Sigmoid colon (tissue), 4 donors: ENCODE measurements around the gene VAC14.

Experiments
- CTCF ChIP-seq, 4 experiments: fragments of 450-650 bp in 3 of 4; fragments of 200-600 bp in 1 of 4; IDR thresholded peaks; one replicate each; pipeline ENCODE4 v1.5.1; 2016 to 2019; ENCODE audit warnings: antibody characterized with exemption in 4 of 4, mild to moderate bottlenecking in 3 of 4, moderate library complexity in 2 of 4
- EP300 ChIP-seq, 4 donors: sonication (generic); formaldehyde crosslinking; IDR thresholded peaks; one replicate each; pipeline ENCODE4 v1.6.1; 2017; ENCODE audit warnings: antibody characterized with exemption in 4 of 4
- POLR2A ChIP-seq, 2 donors: fragments of 450-650 bp; IDR thresholded peaks; one replicate each; pipeline ENCODE4 v1.6.1; 2016; ENCODE audit warnings: antibody characterized with exemption in 2 of 2, mild to moderate bottlenecking in 2 of 2, moderate library complexity in 2 of 2
- POLR2AphosphoS5 ChIP-seq, 4 donors: sonication (generic); formaldehyde crosslinking; IDR thresholded peaks; one replicate each; pipeline ENCODE4 v1.6.1; 2017; ENCODE audit warnings: antibody characterized with exemption in 4 of 4

DNA sequence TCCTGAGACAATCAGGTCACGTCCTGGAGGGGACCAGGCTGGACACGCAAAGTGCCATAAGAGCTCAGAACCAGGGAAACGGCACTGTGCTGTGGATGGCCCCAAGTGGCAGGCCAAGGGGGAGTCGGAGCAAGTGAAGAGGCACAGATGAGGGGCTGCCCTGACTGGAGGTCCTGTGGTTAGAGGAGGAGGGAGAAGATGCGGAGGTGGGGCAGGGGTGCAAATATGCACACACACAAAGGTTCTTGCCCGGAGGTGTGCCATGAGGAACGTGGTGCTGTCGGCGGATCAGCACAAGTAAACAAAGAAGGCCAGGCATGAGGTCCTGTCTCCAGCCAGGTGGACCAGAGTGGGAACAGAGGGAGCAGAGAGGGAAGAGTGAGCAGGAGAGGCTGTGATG lies 23.5 kb downstream of the VAC14 start:
- no peak for TF ChIP-seq CTCF (IDR thresholded peaks at IDR 0.05)
- TF ChIP-seq EP300 (IDR thresholded peaks at IDR 0.05): no peak
- TF ChIP-seq POLR2A (IDR thresholded peaks at IDR 0.05): no peak
- no peak for TF ChIP-seq POLR2AphosphoS5 (IDR thresholded peaks at IDR 0.05)
